ENCODE results near the gene VGF.

DNA sequence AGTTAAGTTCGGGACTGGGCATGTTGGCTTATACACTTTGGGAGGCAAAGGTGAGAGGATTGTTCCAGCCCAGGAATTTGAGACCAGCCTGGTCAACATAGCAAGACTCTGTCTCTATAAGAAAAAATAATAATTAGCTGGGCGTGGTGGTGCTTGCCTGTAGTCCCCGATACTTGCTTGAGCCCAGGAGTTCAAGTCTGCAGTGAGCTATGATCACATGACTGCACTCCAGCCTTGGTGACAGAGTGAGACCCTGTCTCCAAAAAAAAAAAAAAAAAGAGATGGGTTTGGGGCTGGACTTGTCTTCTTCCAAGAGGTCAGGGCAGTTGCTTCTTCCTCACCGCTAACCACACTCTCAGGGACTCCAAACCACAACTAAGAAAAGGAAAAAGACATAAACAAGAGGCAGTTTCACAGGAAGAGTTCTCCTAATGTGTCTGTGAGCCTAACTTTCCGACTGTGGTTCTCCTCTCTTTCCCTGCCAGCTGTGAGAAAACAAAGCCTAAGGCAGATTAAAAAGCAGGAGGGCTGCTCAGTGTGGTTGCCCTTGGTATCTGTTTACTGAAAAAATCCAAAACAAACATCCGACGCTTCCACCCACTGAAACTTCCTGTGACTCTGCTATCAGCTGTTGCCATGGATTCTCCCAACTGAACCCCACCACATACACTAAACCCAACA, 40.9 kb downstream of the VGF start:
- no peak for TF ChIP-seq EZH2 (IDR thresholded peaks at IDR 0.05; ENCODE audit: borderline replicate concordance, insufficient read depth, low read depth, low read length, poor library complexity, severe bottlenecking)
- TF ChIP-seq, protein P1, sequence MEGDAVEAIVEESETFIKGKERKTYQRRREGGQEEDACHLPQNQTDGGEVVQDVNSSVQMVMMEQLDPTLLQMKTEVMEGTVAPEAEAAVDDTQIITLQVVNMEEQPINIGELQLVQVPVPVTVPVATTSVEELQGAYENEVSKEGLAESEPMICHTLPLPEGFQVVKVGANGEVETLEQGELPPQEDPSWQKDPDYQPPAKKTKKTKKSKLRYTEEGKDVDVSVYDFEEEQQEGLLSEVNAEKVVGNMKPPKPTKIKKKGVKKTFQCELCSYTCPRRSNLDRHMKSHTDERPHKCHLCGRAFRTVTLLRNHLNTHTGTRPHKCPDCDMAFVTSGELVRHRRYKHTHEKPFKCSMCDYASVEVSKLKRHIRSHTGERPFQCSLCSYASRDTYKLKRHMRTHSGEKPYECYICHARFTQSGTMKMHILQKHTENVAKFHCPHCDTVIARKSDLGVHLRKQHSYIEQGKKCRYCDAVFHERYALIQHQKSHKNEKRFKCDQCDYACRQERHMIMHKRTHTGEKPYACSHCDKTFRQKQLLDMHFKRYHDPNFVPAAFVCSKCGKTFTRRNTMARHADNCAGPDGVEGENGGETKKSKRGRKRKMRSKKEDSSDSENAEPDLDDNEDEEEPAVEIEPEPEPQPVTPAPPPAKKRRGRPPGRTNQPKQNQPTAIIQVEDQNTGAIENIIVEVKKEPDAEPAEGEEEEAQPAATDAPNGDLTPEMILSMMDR (IDR thresholded peaks at IDR 0.05): no peak

Measured in B cell (primary cell).